RWPE2 (cell line): Measurements from ENCODE around the gene CHMP6.
A peak's percentile ranks its signal among the peaks of the same experiment; 100 is the strongest.

Experiments used
- ATAC-seq: fragments of 200-7000 bp; cut with Tn5 transposase; 3 replicates; pipeline ENCODE4 v1.9.1; 2021; ENCODE audit warnings: low read depth
- DNase-seq: peaks from one replicate; pipeline ENCODE4 v3.0.0-alpha.2; 2020; ENCODE audit warnings: low spot score
- H3K27ac ChIP-seq: fragments of 450-650 bp; 2 replicates; pipeline ENCODE4 v1.5.1; 2017; ENCODE audit warnings: mild to moderate bottlenecking; ENCODE audit not compliant: poor library complexity, severe bottlenecking
- H3K27me3 ChIP-seq: fragments of 250-450 bp; sonication (Bioruptor Pico); 2 replicates; pipeline ENCODE4 v1.5.1; 2021; ENCODE audit warnings: mild to moderate bottlenecking, moderate library complexity; ENCODE audit not compliant: insufficient read depth, poor library complexity, severe bottlenecking
- H3K36me3 ChIP-seq: fragments of 250-450 bp; sonication (Bioruptor Pico); 2 replicates; pipeline ENCODE4 v1.5.1; 2020; ENCODE audit warnings: low read depth, mild to moderate bottlenecking, moderate library complexity
- H3K4me1 ChIP-seq: fragments of 250-450 bp; sonication (Bioruptor Pico); 2 replicates; pipeline ENCODE4 v1.5.1; 2021; ENCODE audit warnings: mild to moderate bottlenecking, moderate library complexity; ENCODE audit not compliant: insufficient read depth, poor library complexity, severe bottlenecking
- H3K4me3 ChIP-seq: fragments of 250-450 bp; sonication (Bioruptor Pico); 2 replicates; pipeline ENCODE4 v1.5.1; 2021; ENCODE audit warnings: mild to moderate bottlenecking, moderate library complexity; ENCODE audit not compliant: severe bottlenecking
- H3K9me3 ChIP-seq: fragments of 250-450 bp; sonication (Bioruptor Pico); 2 replicates; pipeline ENCODE4 v1.5.1; 2021; ENCODE audit warnings: mild to moderate bottlenecking, moderate library complexity; ENCODE audit not compliant: severe bottlenecking
- TF ChIP-seq, protein P1 (sequence below): fragments of 450-650 bp; IDR thresholded peaks from one replicate; pipeline ENCODE4 v1.5.1; 2017; ENCODE audit warnings: mild to moderate bottlenecking, moderate library complexity; ENCODE audit not compliant: poor library complexity, severe bottlenecking

CHMP6 gene

DNA sequence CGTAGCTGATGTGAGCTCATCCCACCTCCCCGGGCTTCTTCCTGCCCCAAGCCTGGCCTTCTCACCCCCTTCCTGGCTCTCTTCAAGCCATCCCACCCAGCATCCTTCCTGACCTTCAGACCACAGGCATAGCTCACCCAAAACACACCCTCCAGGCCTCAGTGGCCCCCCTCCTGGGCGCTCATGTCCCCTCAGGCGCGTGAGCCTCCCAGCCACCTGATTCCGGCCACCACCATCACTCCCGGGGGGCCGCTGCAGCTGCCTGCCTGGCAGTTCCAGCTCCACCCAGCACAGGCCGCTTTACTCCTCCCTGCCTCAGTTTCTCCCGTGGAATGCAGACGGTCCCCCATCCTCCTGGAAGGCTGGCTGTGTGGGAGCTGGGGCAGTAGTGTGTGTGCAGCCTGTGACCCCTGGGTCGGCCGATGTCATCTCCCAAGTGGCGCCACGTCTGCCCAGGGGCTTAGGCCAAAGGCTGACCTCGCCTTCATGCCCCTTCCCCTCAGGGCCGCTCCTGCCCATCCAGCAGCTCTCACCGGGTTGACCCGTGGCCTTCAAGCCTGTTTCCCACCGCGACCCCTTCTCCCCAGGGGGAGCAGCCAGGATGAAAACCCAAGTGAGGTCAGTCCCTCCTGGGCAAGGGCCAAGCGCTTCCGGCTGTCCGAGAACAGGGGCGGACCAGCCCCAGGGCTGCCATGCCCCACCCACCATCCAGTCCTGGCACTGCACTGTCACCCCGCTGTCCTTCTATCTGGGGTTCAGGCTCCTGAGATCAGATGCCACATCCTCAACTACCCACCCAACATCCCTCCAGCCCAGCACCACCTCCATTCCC lies 11.9 kb upstream of the CHMP6 start:
- ATAC-seq (no peak), DNase-seq (no peak)
- Histone ChIP-seq H3K4me1 (no peaks in the 10 kb centered on the region), H3K4me3 (no peak overlapping the region), H3K27me3 (no peaks in the 10 kb centered on the region), H3K36me3 (no peaks in the 10 kb centered on the region), H3K27ac (no peak overlapping the region), H3K9me3 (no peaks in the 10 kb centered on the region)
- TF ChIP-seq, protein P1, sequence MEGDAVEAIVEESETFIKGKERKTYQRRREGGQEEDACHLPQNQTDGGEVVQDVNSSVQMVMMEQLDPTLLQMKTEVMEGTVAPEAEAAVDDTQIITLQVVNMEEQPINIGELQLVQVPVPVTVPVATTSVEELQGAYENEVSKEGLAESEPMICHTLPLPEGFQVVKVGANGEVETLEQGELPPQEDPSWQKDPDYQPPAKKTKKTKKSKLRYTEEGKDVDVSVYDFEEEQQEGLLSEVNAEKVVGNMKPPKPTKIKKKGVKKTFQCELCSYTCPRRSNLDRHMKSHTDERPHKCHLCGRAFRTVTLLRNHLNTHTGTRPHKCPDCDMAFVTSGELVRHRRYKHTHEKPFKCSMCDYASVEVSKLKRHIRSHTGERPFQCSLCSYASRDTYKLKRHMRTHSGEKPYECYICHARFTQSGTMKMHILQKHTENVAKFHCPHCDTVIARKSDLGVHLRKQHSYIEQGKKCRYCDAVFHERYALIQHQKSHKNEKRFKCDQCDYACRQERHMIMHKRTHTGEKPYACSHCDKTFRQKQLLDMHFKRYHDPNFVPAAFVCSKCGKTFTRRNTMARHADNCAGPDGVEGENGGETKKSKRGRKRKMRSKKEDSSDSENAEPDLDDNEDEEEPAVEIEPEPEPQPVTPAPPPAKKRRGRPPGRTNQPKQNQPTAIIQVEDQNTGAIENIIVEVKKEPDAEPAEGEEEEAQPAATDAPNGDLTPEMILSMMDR, result no peak

DNA sequence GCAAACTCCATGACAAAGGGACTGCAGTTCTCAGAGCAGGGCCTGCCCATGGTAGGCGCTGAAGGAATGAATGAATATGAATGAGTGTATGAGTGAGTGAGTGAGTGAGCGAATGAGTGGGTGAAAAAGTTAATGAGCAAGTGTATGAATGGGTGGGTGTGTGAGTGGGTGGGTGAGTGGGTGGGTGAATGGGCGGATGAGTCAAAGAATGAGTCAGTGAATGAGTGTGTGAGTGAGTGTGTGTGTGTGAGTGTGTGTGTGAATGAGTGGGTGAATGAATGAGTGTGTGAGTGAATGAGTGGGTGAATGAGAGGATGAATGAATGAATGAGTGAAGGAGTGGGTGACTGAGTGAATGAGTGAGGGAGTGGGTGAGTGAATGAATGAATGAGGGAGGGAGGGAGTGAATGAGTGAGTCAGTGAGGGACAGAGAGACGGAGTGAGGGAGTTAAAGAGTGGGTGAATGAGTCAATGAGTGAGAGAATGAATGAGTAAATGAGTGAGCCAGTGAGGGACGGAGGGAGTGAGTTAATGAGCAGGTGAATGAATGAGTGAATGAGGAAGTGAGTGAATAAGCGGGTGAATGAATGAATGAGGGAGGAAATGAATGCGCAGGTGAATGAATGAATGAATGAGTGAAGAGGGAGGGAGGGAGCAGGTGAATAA lies 11.1 kb upstream of the CHMP6 start:
- Histone ChIP-seq H3K27ac (no peak overlapping the region), H3K27me3 (no peaks in the 10 kb centered on the region), H3K9me3 (no peaks in the 10 kb centered on the region), H3K36me3 (no peaks in the 10 kb centered on the region), H3K4me1 (no peaks in the 10 kb centered on the region), H3K4me3 (no peak overlapping the region)
- no peak for DNase-seq
- ATAC-seq, result no peak
- TF ChIP-seq, protein P1, result no peak

DNA sequence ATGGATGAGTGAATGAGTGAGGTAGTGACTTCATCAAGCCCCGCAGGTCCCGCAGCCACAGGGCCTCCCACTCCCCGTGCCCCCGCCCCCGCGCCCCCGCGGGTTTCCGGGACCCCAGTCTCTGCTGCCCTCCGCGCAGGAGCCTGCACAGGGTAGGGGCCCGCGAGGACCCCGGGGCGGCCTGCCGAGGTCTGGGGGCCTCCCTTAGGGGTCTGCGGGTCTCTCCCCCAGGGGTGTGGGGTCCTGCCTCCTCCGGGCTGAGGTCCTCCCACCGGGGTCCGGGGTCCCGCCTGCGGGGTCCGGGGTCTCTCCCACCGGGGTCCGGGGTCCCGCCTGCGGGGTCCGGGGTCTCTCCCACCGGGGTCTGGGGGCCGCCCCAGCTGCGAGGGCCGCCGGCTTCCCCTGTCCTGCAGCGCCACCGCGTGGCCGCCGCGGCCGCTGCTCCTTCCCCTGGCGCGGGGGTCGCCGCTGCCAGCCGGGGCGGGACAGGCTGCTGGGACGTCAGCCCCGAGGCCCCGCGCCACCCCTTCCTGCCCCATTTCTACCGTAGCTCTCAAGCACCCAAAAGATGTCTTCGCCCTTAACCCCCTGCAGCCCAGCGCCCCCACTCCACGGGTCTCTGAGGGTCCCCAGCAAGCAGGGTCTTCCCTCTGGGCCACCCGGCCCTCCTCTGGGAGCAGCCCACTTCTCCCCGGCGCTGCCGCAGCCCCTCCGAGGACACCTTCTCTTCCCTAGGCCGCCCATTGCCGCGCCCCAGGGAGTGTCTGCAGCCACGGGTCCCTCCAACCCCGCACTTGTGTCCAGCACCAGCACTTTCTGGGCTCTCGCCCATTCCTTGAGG lies 10.4 kb upstream of the CHMP6 start:
- no peaks in the 10 kb centered on the region for H3K27me3 ChIP-seq
- ATAC-seq, result 0 out of 3 replicates have a peak, but pooled peaks have one; percentile 22
- no peak overlapping the region for H3K4me3 ChIP-seq
- TF ChIP-seq, protein P1, result peak; percentile 82
- no peaks in the 10 kb centered on the region for H3K9me3 ChIP-seq
- no peaks in the 10 kb centered on the region for H3K4me1 ChIP-seq
- H3K36me3 ChIP-seq, result no peaks in the 10 kb centered on the region
- DNase-seq, result no peak
- H3K27ac ChIP-seq, result no peak overlapping the region

DNA sequence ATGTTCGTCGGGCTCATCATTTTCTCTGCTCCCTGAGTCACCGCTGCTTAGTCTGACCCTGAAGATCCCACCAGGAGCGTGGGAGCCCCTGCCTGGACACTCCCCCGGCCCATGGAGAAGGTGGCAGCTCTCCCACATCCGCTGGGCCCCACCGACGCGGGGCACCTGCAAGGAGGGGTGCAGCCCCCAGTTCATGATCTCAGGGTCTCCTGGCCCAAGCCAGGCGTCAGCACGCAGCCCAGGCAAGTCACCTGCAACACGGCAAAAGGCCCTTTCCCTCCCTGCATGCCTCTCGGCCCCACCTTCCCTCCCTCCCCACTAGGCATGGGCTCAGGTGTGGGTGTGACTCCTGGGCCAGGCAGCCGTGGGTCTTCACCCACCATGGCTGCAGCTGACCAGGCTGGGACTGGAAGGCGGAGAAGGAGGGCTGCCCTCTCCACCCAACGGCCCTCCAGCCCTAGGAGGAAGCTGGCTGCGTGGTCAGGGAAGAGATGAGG lies 9.7 kb upstream of the CHMP6 start:
- Histone ChIP-seq H3K36me3 (no peaks in the 10 kb centered on the region), H3K4me1 (no peaks in the 10 kb centered on the region), H3K4me3 (no peak overlapping the region), H3K9me3 (no peaks in the 10 kb centered on the region), H3K27me3 (no peaks in the 10 kb centered on the region), H3K27ac (no peak overlapping the region)
- ATAC-seq, result no peak
- TF ChIP-seq, protein P1, result no peak
- DNase-seq, result no peak
